IPS-15b (cell line): ENCODE measurements around the gene ARHGEF37.
"Not testable (repeated sequence)": the region's sequence is repeated elsewhere in the genome, so short reads cannot be mapped to it uniquely, and the experiment has no call there.

Experiments
- H3K27me3 ChIP-seq: one replicate; pipeline ENCODE4 v1.6.1; 2013; ENCODE audit warnings: low read length; ENCODE audit not compliant: control insufficient read depth, insufficient read depth
- H3K36me3 ChIP-seq: one replicate; pipeline ENCODE4 v1.6.1; 2013; ENCODE audit warnings: low read length; ENCODE audit not compliant: control insufficient read depth, insufficient read depth
- H3K4me1 ChIP-seq: one replicate; pipeline ENCODE4 v1.6.1; 2013; ENCODE audit warnings: mild to moderate bottlenecking, low read length; ENCODE audit not compliant: control insufficient read depth, insufficient read depth
- H3K4me3 ChIP-seq: one replicate; pipeline ENCODE4 v1.5.1; 2013; ENCODE audit warnings: low read depth, low read length
- H3K9ac ChIP-seq: one replicate; pipeline ENCODE4 v1.6.1; 2013; ENCODE audit warnings: low read depth, mild to moderate bottlenecking, low read length
- H3K9me3 ChIP-seq: one replicate; pipeline ENCODE4 v1.6.1; 2013; ENCODE audit warnings: mild to moderate bottlenecking, low read length; ENCODE audit not compliant: control insufficient read depth, insufficient read depth

The ARHGEF37 gene

GRCh38 chr5:149593370-149593769, 12.1 kb downstream of the ARHGEF37 start:
- H3K36me3 ChIP-seq = no peaks in the 10 kb centered on the region
- H3K27me3 ChIP-seq = no peaks in the 10 kb centered on the region
- no peak overlapping the region for H3K9ac ChIP-seq
- H3K4me1 ChIP-seq = no peaks in the 10 kb centered on the region
- no peaks in the 10 kb centered on the region for H3K9me3 ChIP-seq
- H3K4me3 ChIP-seq = no peak overlapping the region

GRCh38 chr5:149594206-149594895, 13.1 kb downstream of the ARHGEF37 start:
- Histone ChIP-seq H3K27me3 (no peaks in the 10 kb centered on the region), H3K36me3 (no peaks in the 10 kb centered on the region), H3K4me1 (no peaks in the 10 kb centered on the region), H3K9ac (no peak overlapping the region), H3K4me3 (no peak overlapping the region), H3K9me3 (no peaks in the 10 kb centered on the region)

- H3K4me1 ChIP-seq, H3K9ac ChIP-seq, H3K4me3 ChIP-seq, H3K36me3 ChIP-seq, H3K9me3 ChIP-seq, H3K27me3 ChIP-seq: not testable (repeated sequence)
These were observed 13.8 kb downstream of the ARHGEF37 start for GRCh38 chr5:149595105-149595504.

GRCh38 chr5:149596712-149597111, 15.4 kb downstream of the ARHGEF37 start:
- Histone ChIP-seq H3K36me3 (no peaks in the 10 kb centered on the region), H3K27me3 (no peaks in the 10 kb centered on the region), H3K9me3 (no peaks in the 10 kb centered on the region), H3K4me1 (no peaks in the 10 kb centered on the region), H3K4me3 (no peak overlapping the region), H3K9ac (no peak overlapping the region)

- no peak overlapping the region for H3K4me3 ChIP-seq
- H3K9ac ChIP-seq = no peak overlapping the region
- H3K4me1 ChIP-seq = no peaks in the 10 kb centered on the region
- H3K36me3 ChIP-seq = no peaks in the 10 kb centered on the region
- no peaks in the 10 kb centered on the region for H3K9me3 ChIP-seq
- no peaks in the 10 kb centered on the region for H3K27me3 ChIP-seq
These were observed 16.3 kb downstream of the ARHGEF37 start for GRCh38 chr5:149597618-149598017.

- H3K36me3 ChIP-seq, H3K27me3 ChIP-seq, H3K9me3 ChIP-seq, H3K4me1 ChIP-seq, H3K9ac ChIP-seq, H3K4me3 ChIP-seq: not testable (repeated sequence)
These were observed 16.9 kb downstream of the ARHGEF37 start for GRCh38 chr5:149598234-149598633.

- H3K4me3 ChIP-seq = no peak overlapping the region
- no peak overlapping the region for H3K9ac ChIP-seq
- H3K9me3 ChIP-seq = no peaks in the 10 kb centered on the region
- no peaks in the 10 kb centered on the region for H3K36me3 ChIP-seq
- H3K27me3 ChIP-seq = no peaks in the 10 kb centered on the region
- no peaks in the 10 kb centered on the region for H3K4me1 ChIP-seq
These were observed 17.7 kb downstream of the ARHGEF37 start for GRCh38 chr5:149598966-149599365.

GRCh38 chr5:149599375-149599774, 18.1 kb downstream of the ARHGEF37 start:
- no peak overlapping the region for H3K4me3 ChIP-seq
- no peaks in the 10 kb centered on the region for H3K36me3 ChIP-seq
- no peaks in the 10 kb centered on the region for H3K27me3 ChIP-seq
- H3K9ac ChIP-seq = no peak overlapping the region
- no peaks in the 10 kb centered on the region for H3K4me1 ChIP-seq
- H3K9me3 ChIP-seq = no peaks in the 10 kb centered on the region

GRCh38 chr5:149600932-149601331, 19.6 kb downstream of the ARHGEF37 start:
- H3K4me1 ChIP-seq = no peaks in the 10 kb centered on the region
- H3K9me3 ChIP-seq = no peaks in the 10 kb centered on the region
- no peak overlapping the region for H3K4me3 ChIP-seq
- H3K36me3 ChIP-seq = no peaks in the 10 kb centered on the region
- H3K27me3 ChIP-seq = no peaks in the 10 kb centered on the region
- no peak overlapping the region for H3K9ac ChIP-seq

GRCh38 chr5:149603210-149603609, 21.9 kb downstream of the ARHGEF37 start:
- H3K9ac ChIP-seq = no peak overlapping the region
- H3K4me1 ChIP-seq = no peaks in the 10 kb centered on the region

GRCh38 chr5:149603920-149604319, 22.6 kb downstream of the ARHGEF37 start:
- Histone ChIP-seq H3K4me3 (no peak overlapping the region), H3K9ac (no peak overlapping the region), H3K36me3 (no peaks in the 10 kb centered on the region), H3K9me3 (no peaks in the 10 kb centered on the region), H3K4me1 (no peaks in the 10 kb centered on the region), H3K27me3 (no peaks in the 10 kb centered on the region)

More at GRCh38 chr5:149603210-149603609, 21.9 kb downstream of the ARHGEF37 start:
- no peaks in the 10 kb centered on the region for H3K36me3 ChIP-seq
- H3K4me3 ChIP-seq = no peak overlapping the region
- no peaks in the 10 kb centered on the region for H3K9me3 ChIP-seq
- no peaks in the 10 kb centered on the region for H3K27me3 ChIP-seq

GRCh38 chr5:149604321-149604720, 23.0 kb downstream of the ARHGEF37 start:
- Histone ChIP-seq H3K9ac (no peak overlapping the region), H3K4me1 (no peaks in the 10 kb centered on the region), H3K36me3 (no peaks in the 10 kb centered on the region)

More at GRCh38 chr5:149604321-149604720, 23.0 kb downstream of the ARHGEF37 start:
- no peaks in the 10 kb centered on the region for H3K27me3 ChIP-seq
- H3K9me3 ChIP-seq = no peaks in the 10 kb centered on the region
- H3K4me3 ChIP-seq = no peak overlapping the region
